ENCODE measurements around the gene PABPC1L. TPM values are rescaled to one million over a fixed set of nuclear protein-coding genes. Genes with fewer than 3 reads are reported as not detected.
A peak's percentile ranks its signal among the peaks of the same experiment; 100 is the strongest.

The PABPC1L gene
- total and polyA plus RNA-seq, 2 of the 13 experiments (the other 11 are each of a cell fraction or from before 2014, with no cell fraction given): 30.8 to 252 TPM

DNA sequence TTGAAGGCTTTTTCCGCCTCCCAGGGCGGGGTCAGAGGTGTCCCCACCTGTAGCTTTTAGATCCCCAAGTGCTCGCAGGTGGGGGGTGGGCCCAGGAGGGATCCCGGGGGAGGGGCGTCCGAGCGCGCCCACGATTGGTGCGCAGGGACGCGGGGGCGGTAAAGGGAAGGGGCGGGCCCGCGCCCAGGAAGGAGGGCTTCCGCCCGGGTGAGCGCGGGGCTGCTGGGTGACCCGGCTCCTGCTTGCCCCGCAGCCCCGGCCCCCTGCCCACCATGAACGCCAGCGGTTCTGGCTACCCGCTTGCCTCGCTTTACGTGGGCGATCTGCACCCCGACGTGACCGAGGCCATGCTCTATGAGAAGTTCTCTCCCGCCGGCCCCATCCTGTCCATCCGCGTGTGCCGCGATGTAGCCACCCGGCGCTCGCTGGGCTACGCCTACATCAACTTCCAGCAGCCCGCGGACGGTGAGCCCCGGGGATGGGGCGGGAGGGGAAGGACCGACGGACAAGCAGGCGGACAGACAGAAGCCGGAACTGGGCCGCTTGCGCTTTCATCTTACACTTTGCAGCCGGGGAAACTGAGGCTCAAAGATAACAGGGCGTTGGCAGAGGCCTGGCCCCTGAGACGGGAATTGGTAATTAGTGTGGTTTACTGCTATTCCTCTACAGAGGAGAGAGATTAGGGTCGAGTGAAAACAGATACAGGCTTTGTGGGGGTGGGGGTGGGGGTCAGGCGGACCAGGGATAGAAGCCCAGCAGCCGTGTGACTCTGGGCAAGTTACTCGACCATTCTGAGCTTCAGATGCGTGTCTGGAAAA, at the start of gene PABPC1L (continued):
- 0 out of 2 replicates have a peak, but pooled peaks have one; percentile 16 for TF ChIP-seq THAP7 (CRISPR knock-in tag; IDR thresholded peaks at IDR 0.05)
- no peak; the same call in 1 of the 2 replicates for TF ChIP-seq ZBTB20 (CRISPR knock-in tag; IDR thresholded peaks at IDR 0.05; ENCODE audit: borderline replicate concordance, low read depth)
- no peak for TF ChIP-seq ZNF512B (CRISPR knock-in tag; IDR thresholded peaks at IDR 0.05; ENCODE audit: borderline replicate concordance)
- peak; percentile 84; the same call in 1 of the 2 replicates for TF ChIP-seq MXD4 (CRISPR knock-in tag; IDR thresholded peaks at IDR 0.05)
- TF ChIP-seq HNRNPL (IDR thresholded peaks at IDR 0.05; ENCODE audit: low read depth, low read length): 0 out of 2 replicates have a peak, but pooled peaks have one; percentile 27
- TF ChIP-seq, protein P1, sequence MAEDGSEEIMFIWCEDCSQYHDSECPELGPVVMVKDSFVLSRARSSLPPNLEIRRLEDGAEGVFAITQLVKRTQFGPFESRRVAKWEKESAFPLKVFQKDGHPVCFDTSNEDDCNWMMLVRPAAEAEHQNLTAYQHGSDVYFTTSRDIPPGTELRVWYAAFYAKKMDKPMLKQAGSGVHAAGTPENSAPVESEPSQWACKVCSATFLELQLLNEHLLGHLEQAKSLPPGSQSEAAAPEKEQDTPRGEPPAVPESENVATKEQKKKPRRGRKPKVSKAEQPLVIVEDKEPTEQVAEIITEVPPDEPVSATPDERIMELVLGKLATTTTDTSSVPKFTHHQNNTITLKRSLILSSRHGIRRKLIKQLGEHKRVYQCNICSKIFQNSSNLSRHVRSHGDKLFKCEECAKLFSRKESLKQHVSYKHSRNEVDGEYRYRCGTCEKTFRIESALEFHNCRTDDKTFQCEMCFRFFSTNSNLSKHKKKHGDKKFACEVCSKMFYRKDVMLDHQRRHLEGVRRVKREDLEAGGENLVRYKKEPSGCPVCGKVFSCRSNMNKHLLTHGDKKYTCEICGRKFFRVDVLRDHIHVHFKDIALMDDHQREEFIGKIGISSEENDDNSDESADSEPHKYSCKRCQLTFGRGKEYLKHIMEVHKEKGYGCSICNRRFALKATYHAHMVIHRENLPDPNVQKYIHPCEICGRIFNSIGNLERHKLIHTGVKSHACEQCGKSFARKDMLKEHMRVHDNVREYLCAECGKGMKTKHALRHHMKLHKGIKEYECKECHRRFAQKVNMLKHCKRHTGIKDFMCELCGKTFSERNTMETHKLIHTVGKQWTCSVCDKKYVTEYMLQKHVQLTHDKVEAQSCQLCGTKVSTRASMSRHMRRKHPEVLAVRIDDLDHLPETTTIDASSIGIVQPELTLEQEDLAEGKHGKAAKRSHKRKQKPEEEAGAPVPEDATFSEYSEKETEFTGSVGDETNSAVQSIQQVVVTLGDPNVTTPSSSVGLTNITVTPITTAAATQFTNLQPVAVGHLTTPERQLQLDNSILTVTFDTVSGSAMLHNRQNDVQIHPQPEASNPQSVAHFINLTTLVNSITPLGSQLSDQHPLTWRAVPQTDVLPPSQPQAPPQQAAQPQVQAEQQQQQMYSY (CRISPR knock-in tag; IDR thresholded peaks at IDR 0.05): no peak
- no peak; the same call in 1 of the 2 replicates for TF ChIP-seq CENPBD1 (CRISPR knock-in tag; IDR thresholded peaks at IDR 0.05; ENCODE audit: borderline replicate concordance, low read depth)
- peak; percentile 83; the same call in 1 of the 2 replicates for TF ChIP-seq HOXA7 (CRISPR knock-in tag; IDR thresholded peaks at IDR 0.05)
- TF ChIP-seq ZNF484 (CRISPR knock-in tag; IDR thresholded peaks at IDR 0.05; ENCODE audit: borderline replicate concordance, low read depth): no peak
- TF ChIP-seq CEBPB (IDR thresholded peaks at IDR 0.05; ENCODE audit: borderline replicate concordance, low read depth, low read length): no peak
- no peak for TF ChIP-seq ZNF652 (CRISPR knock-in tag; IDR thresholded peaks at IDR 0.05; ENCODE audit: borderline replicate concordance, low read depth)
- TF ChIP-seq ZNF577 (CRISPR knock-in tag; IDR thresholded peaks at IDR 0.05; ENCODE audit: borderline replicate concordance, low read depth): peak; percentile 17; the same call in 1 of the 2 replicates
- no peak for TF ChIP-seq SNAI1 (CRISPR knock-in tag; IDR thresholded peaks at IDR 0.05; ENCODE audit: borderline replicate concordance)
- TF ChIP-seq GZF1 (CRISPR knock-in tag; IDR thresholded peaks at IDR 0.05): peak; percentile 52; the same call in 1 of the 2 replicates
- peak; percentile 83; the same call in 1 of the 2 replicates for TF ChIP-seq HOXA5 (CRISPR knock-in tag; IDR thresholded peaks at IDR 0.05)
- TF ChIP-seq ZNF17 (CRISPR knock-in tag; IDR thresholded peaks at IDR 0.05): no peak
- TF ChIP-seq NFE2L2 (IDR thresholded peaks at IDR 0.05; ENCODE audit: low read length): 0 out of 2 replicates have a peak, but pooled peaks have one; percentile 3
- TF ChIP-seq, protein P2, sequence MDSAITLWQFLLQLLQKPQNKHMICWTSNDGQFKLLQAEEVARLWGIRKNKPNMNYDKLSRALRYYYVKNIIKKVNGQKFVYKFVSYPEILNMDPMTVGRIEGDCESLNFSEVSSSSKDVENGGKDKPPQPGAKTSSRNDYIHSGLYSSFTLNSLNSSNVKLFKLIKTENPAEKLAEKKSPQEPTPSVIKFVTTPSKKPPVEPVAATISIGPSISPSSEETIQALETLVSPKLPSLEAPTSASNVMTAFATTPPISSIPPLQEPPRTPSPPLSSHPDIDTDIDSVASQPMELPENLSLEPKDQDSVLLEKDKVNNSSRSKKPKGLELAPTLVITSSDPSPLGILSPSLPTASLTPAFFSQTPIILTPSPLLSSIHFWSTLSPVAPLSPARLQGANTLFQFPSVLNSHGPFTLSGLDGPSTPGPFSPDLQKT (CRISPR knock-in tag; IDR thresholded peaks at IDR 0.05; ENCODE audit: borderline replicate concordance): peak; percentile 27; the same call in 1 of the 2 replicates
- TF ChIP-seq REPIN1 (CRISPR knock-in tag; IDR thresholded peaks at IDR 0.05; ENCODE audit: borderline replicate concordance, low read depth): peak; percentile 58; the same call in 1 of the 2 replicates

All from HepG2 (cell line).